SK-N-SH (cell line): ENCODE results near the gene CTDP1. TPM values are rescaled to one million over a fixed set of nuclear protein-coding genes. Genes with fewer than 3 reads are reported as not detected.

Source experiments
- CTCF ChIA-PET: fragments of 300-600, 350-600 bp; formaldehyde crosslinking; extraction: SDS; loops from one replicate; lab custom pipeline; 2021; lab: Yijun Ruan, JAX
- POLR2A ChIA-PET: fragments of 350-600 bp; sonication (Branson Sonifier 250); formaldehyde crosslinking; extraction: SDS; loops from one replicate; lab custom pipeline; 2020; ENCODE audit warnings: antibody characterized with exemption, inconsistent platforms; lab: Yijun Ruan, JAX
- DNase-seq: peaks from one replicate; pipeline ENCODE4 v3.0.0; 2012
- H2AFZ ChIP-seq: fragments of 200-600 bp; sonication (generic); 2 replicates; pipeline ENCODE4 v1.8.1; 2016; ENCODE audit warnings: antibody characterized with exemption, mild to moderate bottlenecking, low read depth
- H3F3A ChIP-seq: fragments of 200-600 bp; sonication (generic); replicated peaks from 2 replicates; pipeline ENCODE3; 2016; ENCODE audit warnings: antibody characterized with exemption, mild to moderate bottlenecking; ENCODE audit not compliant: insufficient read depth
- H3K27ac ChIP-seq, 2 experiments: fragments of 200-500 bp in 1 of 2; fragments of 200-600 bp in 1 of 2; sonication (Bioruptor generic) in 1 of 2; sonication (generic), shearing (Covaris generic) in 1 of 2; 2 replicates each; pipeline versions ENCODE4 v1.5.1 to v1.6.1; 2014 to 2016; ENCODE audit warnings: low read depth in 2 of 2, inconsistent platforms in 1 of 2, low read length in 1 of 2, mild to moderate bottlenecking in 1 of 2, mixed read lengths in 1 of 2
- H3K27me3 ChIP-seq: fragments of 200-600 bp; sonication (generic), shearing (Covaris generic); 2 replicates; pipeline ENCODE4 v1.6.1; 2016; ENCODE audit warnings: mixed run types; ENCODE audit not compliant: insufficient read depth
- H3K36me3 ChIP-seq, 2 experiments: fragments of 200-500 bp in 1 of 2; fragments of 200-600 bp in 1 of 2; sonication (Bioruptor generic) in 1 of 2; sonication (generic) in 1 of 2; replicated peaks in 1 of 2; 2 replicates each; pipeline versions ENCODE3 to v1.5.1; 2014 to 2016; ENCODE audit warnings: low read length in 1 of 2, mild to moderate bottlenecking in 1 of 2; ENCODE audit not compliant: insufficient read depth in 2 of 2, control insufficient read depth in 1 of 2
- H3K4me1 ChIP-seq, 2 experiments: fragments of 200-500 bp in 1 of 2; fragments of 200-600 bp in 1 of 2; sonication (Bioruptor generic) in 1 of 2; sonication (generic), shearing (Covaris generic) in 1 of 2; 2 replicates each; pipeline versions ENCODE4 v1.5.1 to v1.6.1; 2014 to 2016; ENCODE audit warnings: low read depth in 1 of 2, low read length in 1 of 2, mixed run types in 1 of 2; ENCODE audit not compliant: insufficient read depth in 2 of 2, control insufficient read depth in 1 of 2
- H3K4me2 ChIP-seq: fragments of 200-600 bp; sonication (generic), shearing (Covaris generic); 2 replicates; pipeline ENCODE4 v1.6.1; 2017; ENCODE audit warnings: mixed run types
- H3K4me3 ChIP-seq, 2 experiments: fragments of 200-500 bp in 1 of 2; fragments of 200-600 bp in 1 of 2; sonication (Bioruptor generic) in 1 of 2; sonication (generic), shearing (Covaris generic) in 1 of 2; 2 replicates each; pipeline versions ENCODE4 v1.5.1 to v1.8.1; 2014 to 2016; ENCODE audit warnings: low read depth in 2 of 2, inconsistent platforms in 1 of 2, low read length in 1 of 2, mild to moderate bottlenecking in 1 of 2, mixed read lengths in 1 of 2, moderate library complexity in 1 of 2
- H3K79me2 ChIP-seq: fragments of 200-600 bp; sonication (generic); 2 replicates; pipeline ENCODE4 v1.8.1; 2017; ENCODE audit warnings: mild to moderate bottlenecking; ENCODE audit not compliant: insufficient read depth
- H3K9ac ChIP-seq: fragments of 200-600 bp; sonication (generic); 2 replicates; pipeline ENCODE4 v1.6.1; 2017; ENCODE audit warnings: mixed run types
- H3K9me2 ChIP-seq: fragments of 200-600 bp; sonication (generic); 2 replicates; pipeline ENCODE4 v1.6.1; 2017; ENCODE audit warnings: mixed run types
- H3K9me3 ChIP-seq: fragments of 200-600 bp; sonication (generic); 2 replicates; pipeline ENCODE4 v1.6.1; 2017; ENCODE audit warnings: mixed run types, mild to moderate bottlenecking, moderate library complexity
- H4K20me1 ChIP-seq: fragments of 200-600 bp; sonication (generic); 2 replicates; pipeline ENCODE4 v1.6.1; 2017; ENCODE audit warnings: mild to moderate bottlenecking, mixed run types; ENCODE audit not compliant: insufficient read depth
- CTCF ChIP-seq: fragments of 200-600 bp; sonication (generic); IDR thresholded peaks from 2 replicates; pipeline ENCODE4 v1.6.1; 2017; ENCODE audit warnings: antibody characterized with exemption, mild to moderate bottlenecking, moderate library complexity
- EZH2phosphoT487 ChIP-seq: fragments of 200-600 bp; sonication (generic); IDR thresholded peaks from 2 replicates; pipeline ENCODE4 v1.6.1; 2017; ENCODE audit warnings: low read depth, mixed run types, mild to moderate bottlenecking, antibody characterized with exemption, moderate library complexity, borderline replicate concordance
- FOSL2 ChIP-seq: IDR thresholded peaks from 2 replicates; pipeline ENCODE4 v1.4.0; 2012; ENCODE audit warnings: low read depth, mild to moderate bottlenecking, moderate library complexity, borderline replicate concordance
- FOXM1 ChIP-seq: IDR thresholded peaks from 2 replicates; pipeline ENCODE4 v1.4.0; 2012; ENCODE audit warnings: low read depth, mild to moderate bottlenecking
- GABPA ChIP-seq: IDR thresholded peaks from 2 replicates; pipeline ENCODE4 v1.4.0; 2012; ENCODE audit warnings: low read depth, mild to moderate bottlenecking
- MAX ChIP-seq: IDR thresholded peaks from 2 replicates; pipeline ENCODE4 v1.4.0; 2012; ENCODE audit warnings: low read depth
- NRF1 ChIP-seq: IDR thresholded peaks from 2 replicates; pipeline ENCODE4 v1.6.1; 2012; ENCODE audit warnings: low read depth, mild to moderate bottlenecking, low read length
- PBX3 ChIP-seq: IDR thresholded peaks from 2 replicates; pipeline ENCODE4; 2012
- POLR2AphosphoS5 ChIP-seq: IDR thresholded peaks from 2 replicates; pipeline ENCODE4 v1.6.1; 2012; ENCODE audit warnings: low read depth, low read length
- RAD21 ChIP-seq: IDR thresholded peaks from 2 replicates; pipeline ENCODE4 v1.6.1; 2012; ENCODE audit warnings: mild to moderate bottlenecking, low read length
- RFX5 ChIP-seq: IDR thresholded peaks from 2 replicates; pipeline ENCODE4 v1.6.1; 2012; ENCODE audit warnings: mild to moderate bottlenecking, improper control_type of control experiment, low read length
- RXRA ChIP-seq: IDR thresholded peaks from 2 replicates; pipeline ENCODE4 v1.4.0; 2012; ENCODE audit warnings: low read depth, mild to moderate bottlenecking, borderline replicate concordance
- SMC3 ChIP-seq: IDR thresholded peaks from 2 replicates; pipeline ENCODE4 v1.6.1; 2012; ENCODE audit warnings: low read depth, low read length, improper control_type of control experiment
- TAF1 ChIP-seq: IDR thresholded peaks from 2 replicates; pipeline ENCODE4 v1.6.1; 2012; ENCODE audit warnings: low read depth, mild to moderate bottlenecking, low read length, moderate library complexity, borderline replicate concordance
- TCF12 ChIP-seq: IDR thresholded peaks from 2 replicates; pipeline ENCODE4 v1.4.0; 2012
- TEAD4 ChIP-seq: IDR thresholded peaks from 2 replicates; pipeline ENCODE4 v1.4.0; 2012; ENCODE audit warnings: mild to moderate bottlenecking, borderline replicate concordance; ENCODE audit not compliant: insufficient read depth
- ZBTB33 ChIP-seq: IDR thresholded peaks from 2 replicates; pipeline ENCODE4 v1.4.0; 2012; ENCODE audit warnings: low read depth, borderline replicate concordance
- WGBS: methylation state at CpG from one replicate; pipeline ENCODE4 v1.1.6; 2017; ENCODE audit warnings: low lambda C conversion rate; 5-methylcytosine and 5-hydroxymethylcytosine counted together
- polyA plus RNA-seq, 3 experiments: library from polyadenylated mRNA; depleted of rRNA; stranded (reverse); fragments of >200 nt; gene quantifications; 2 replicates each; pipeline ENCODE4 v1.2.3, GENCODE V29; 2012

Gene CTDP1
- polyA plus RNA-seq, 1 of the 3 experiments (the other 2 are of a cell fraction) = 15.6 TPM

GRCh38 chr18:79645291-79645983 lies 34.2 kb upstream of the CTDP1 start:
- Histone ChIP-seq H3K27ac (no peak overlapping the region), H4K20me1 (no peaks in the 10 kb centered on the region), H3K79me2 (no peaks in the 10 kb centered on the region), H3K9me3 (no peaks in the 10 kb centered on the region), H3K27me3 (peaks cover 71% of the 10 kb centered on the region), H3K4me3 (no peak overlapping the region), H3K4me1 (no peaks in the 10 kb centered on the region; a peak in 1 of 4 replicates), H3K9ac (no peak overlapping the region), H3F3A (no peaks in the 10 kb centered on the region), H3K36me3 (no peaks in the 10 kb centered on the region), H3K4me2 (no peak overlapping the region), H2AFZ (no peak overlapping the region), H3K9me2 (no peaks in the 10 kb centered on the region)
- DNase-seq = no peak
- TF ChIP-seq RAD21 (no peak), SMC3 (no peak), GABPA (no peak), TEAD4 (no peak), TCF12 (no peak), RFX5 (no peak), FOXM1 (no peak), NRF1 (no peak), TAF1 (no peak), CTCF (no peak), RXRA (no peak), PBX3 (no peak), EZH2phosphoT487 (no peak), FOSL2 (no peak), MAX (no peak), POLR2AphosphoS5 (no peak), ZBTB33 (no peak)
- 31% methylated on average over 20 of the region's 21 CpGs for WGBS
- ChIA-PET POLR2A (no interaction called here), CTCF (interaction anchor here (0.5 to 3.8 kb wide), 5 partner anchors 9 to 264 kb away, joined by 3 to 41 read pairs (median 3); no protein-coding TSS in a partner anchor)
